Osteoblast (primary cell): ENCODE measurements around the gene AP3B2. TPM values are rescaled to one million over a fixed set of nuclear protein-coding genes. Genes with fewer than 3 reads are reported as not detected.

Experiments used
- DNase-seq: peaks from one replicate; pipeline ENCODE4 v3.0.0; 2011; ENCODE audit warnings: low spot score, mixed read lengths; ENCODE audit not compliant: insufficient read length; ENCODE audit errors: missing footprints
- H2AFZ ChIP-seq: 2 replicates; pipeline ENCODE4 v1.6.0; 2011; ENCODE audit warnings: mild to moderate bottlenecking, low read length
- H3K27ac ChIP-seq: 2 replicates; pipeline ENCODE4 v1.5.1; 2011; ENCODE audit warnings: mild to moderate bottlenecking, low read depth, low read length, moderate library complexity
- H3K27me3 ChIP-seq: 2 replicates; pipeline ENCODE4 v1.6.0; 2012; ENCODE audit warnings: mild to moderate bottlenecking, control low read depth, inconsistent platforms, low read length, moderate library complexity; ENCODE audit not compliant: insufficient read depth
- H3K36me3 ChIP-seq: 2 replicates; pipeline ENCODE4 v1.5.1; 2011; ENCODE audit warnings: mild to moderate bottlenecking, low read length, control low read depth, moderate library complexity; ENCODE audit not compliant: insufficient read depth
- H3K4me1 ChIP-seq: 2 replicates; pipeline ENCODE4 v1.5.1; 2011; ENCODE audit warnings: mild to moderate bottlenecking, low read length, control low read depth, moderate library complexity; ENCODE audit not compliant: insufficient read depth
- H3K4me2 ChIP-seq: 2 replicates; pipeline ENCODE4 v1.6.0; 2011; ENCODE audit warnings: mild to moderate bottlenecking, low read length; ENCODE audit not compliant: insufficient read depth
- H3K4me3 ChIP-seq: fragments of 200-600 bp; sonication (generic); 3 replicates; pipeline ENCODE4 v1.5.1; 2012; ENCODE audit warnings: mild to moderate bottlenecking, low read length, inconsistent platforms; ENCODE audit not compliant: insufficient read depth
- H3K79me2 ChIP-seq: 2 replicates; pipeline ENCODE4 v1.6.0; 2012; ENCODE audit warnings: mild to moderate bottlenecking, low read length, control low read depth, inconsistent platforms; ENCODE audit not compliant: insufficient read depth
- H3K9me3 ChIP-seq: 2 replicates; pipeline ENCODE4 v1.5.1; 2011; ENCODE audit warnings: low read depth, low read length, control low read depth
- H4K20me1 ChIP-seq: 2 replicates; pipeline ENCODE4 v1.6.0; 2012; ENCODE audit warnings: mild to moderate bottlenecking, low read length, control low read depth; ENCODE audit not compliant: insufficient read depth
- CTCF ChIP-seq: IDR thresholded peaks from 2 replicates; pipeline ENCODE4 v1.5.1; 2011; ENCODE audit warnings: mild to moderate bottlenecking, low read depth, low read length, moderate library complexity; ENCODE audit errors: extremely low read depth
- total RNA-seq: library from RNA; depleted of rRNA; stranded (reverse); fragments of >200 nt; gene quantifications from 2 replicates; pipeline ENCODE4 v1.2.3, GENCODE V29; 2012

AP3B2 gene
- total RNA-seq, 1 donor: 0.36 TPM

GRCh38 chr15:82666606-82667005 lies 43.1 kb downstream of the AP3B2 start:
- Histone ChIP-seq H3K4me1 (no peaks in the 10 kb centered on the region), H2AFZ (no peak overlapping the region), H3K27ac (no peak overlapping the region), H3K79me2 (no peaks in the 10 kb centered on the region), H3K36me3 (no peaks in the 10 kb centered on the region), H3K27me3 (no peaks in the 10 kb centered on the region), H4K20me1 (peaks cover 4% of the 10 kb centered on the region), H3K4me2 (no peak overlapping the region), H3K9me3 (no peaks in the 10 kb centered on the region), H3K4me3 (no peak overlapping the region)
- TF ChIP-seq CTCF: no peak
- no peak for DNase-seq

DNA sequence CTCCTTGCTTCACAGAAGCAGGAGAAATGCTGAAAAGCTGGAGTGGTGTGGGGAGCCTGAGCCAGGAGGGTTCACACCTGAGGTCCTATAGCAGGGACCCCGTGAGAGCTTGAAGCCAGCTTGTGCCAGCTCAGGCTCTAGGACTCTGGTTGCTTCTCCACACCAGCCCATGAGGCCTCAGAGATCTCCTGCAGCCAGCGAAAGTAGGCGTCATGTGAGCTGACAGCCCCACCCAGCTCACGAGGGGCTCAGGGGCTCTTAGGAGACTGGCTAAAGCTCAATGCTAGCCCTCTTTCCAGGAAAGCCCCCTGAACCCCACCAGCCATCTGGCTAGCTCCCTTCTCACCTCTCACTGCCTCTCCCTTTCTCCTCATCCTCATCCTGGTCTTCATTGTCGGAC lies 45.7 kb downstream of the AP3B2 start:
- Histone ChIP-seq H4K20me1 (peaks cover 4% of the 10 kb centered on the region), H2AFZ (no peak overlapping the region), H3K36me3 (no peaks in the 10 kb centered on the region), H3K79me2 (no peaks in the 10 kb centered on the region), H3K4me2 (no peak overlapping the region), H3K27me3 (no peaks in the 10 kb centered on the region), H3K27ac (no peak overlapping the region), H3K4me3 (no peak overlapping the region), H3K9me3 (no peaks in the 10 kb centered on the region), H3K4me1 (no peaks in the 10 kb centered on the region)
- TF ChIP-seq CTCF: no peak
- DNase-seq: peak; percentile 9

DNA sequence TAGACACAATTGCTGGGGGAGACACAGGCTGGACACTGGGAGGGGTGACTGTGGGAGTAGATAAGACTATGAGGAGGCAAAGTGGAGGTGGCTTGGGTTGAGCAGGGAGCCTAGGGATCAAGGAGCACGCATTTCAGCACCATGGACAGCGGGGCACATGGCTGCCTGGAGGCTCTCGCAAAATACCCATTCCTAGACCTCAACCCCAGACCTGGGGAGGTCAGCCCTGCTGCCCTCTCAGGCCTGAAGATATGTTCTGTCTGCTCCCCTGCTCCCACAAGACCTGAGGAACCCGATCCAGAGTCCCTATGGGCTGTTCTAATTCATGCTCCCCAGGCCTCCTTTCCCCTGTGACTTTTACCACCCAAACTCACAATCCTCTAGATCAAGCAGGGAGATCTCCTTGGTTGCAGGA lies 46.5 kb downstream of the AP3B2 start:
- H3K9me3 ChIP-seq: no peaks in the 10 kb centered on the region
- no peaks in the 10 kb centered on the region for H3K27me3 ChIP-seq
- H2AFZ ChIP-seq: no peak overlapping the region
- H3K4me1 ChIP-seq: no peaks in the 10 kb centered on the region
- H4K20me1 ChIP-seq: peaks cover 4% of the 10 kb centered on the region
- H3K4me2 ChIP-seq: no peak overlapping the region
- H3K27ac ChIP-seq: no peak overlapping the region
- no peak for TF ChIP-seq CTCF
- H3K79me2 ChIP-seq: no peaks in the 10 kb centered on the region
- H3K36me3 ChIP-seq: no peaks in the 10 kb centered on the region
- DNase-seq: peak; percentile 83
- no peak overlapping the region for H3K4me3 ChIP-seq

DNA sequence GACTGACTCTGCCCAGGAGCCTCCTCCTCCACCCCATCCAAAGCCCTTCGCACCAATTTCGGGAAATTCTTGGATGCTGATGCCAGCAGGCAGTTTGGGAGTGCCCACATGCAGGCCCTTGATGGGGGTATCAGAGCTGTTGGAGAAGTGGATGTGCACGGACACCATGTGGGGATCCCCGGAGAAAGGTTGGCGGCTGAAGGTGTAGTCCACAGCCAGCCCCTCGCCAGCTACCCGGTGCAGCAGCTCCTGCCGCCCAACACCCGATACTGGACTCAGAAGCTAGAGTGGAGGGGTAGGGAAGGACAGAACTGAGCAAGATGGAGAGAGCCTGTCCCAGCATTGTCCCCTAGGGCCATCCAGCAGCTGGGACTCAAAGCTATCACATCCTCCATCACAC lies 47.0 kb downstream of the AP3B2 start:
- no peak for TF ChIP-seq CTCF
- H3K79me2 ChIP-seq: no peaks in the 10 kb centered on the region
- no peak overlapping the region for H2AFZ ChIP-seq
- no peak overlapping the region for H3K4me2 ChIP-seq
- DNase-seq: peak; percentile 17
- no peak overlapping the region for H3K4me3 ChIP-seq
- H3K27me3 ChIP-seq: no peaks in the 10 kb centered on the region
- peaks cover 4% of the 10 kb centered on the region for H4K20me1 ChIP-seq
- H3K27ac ChIP-seq: no peak overlapping the region
- no peaks in the 10 kb centered on the region for H3K9me3 ChIP-seq
- H3K36me3 ChIP-seq: no peaks in the 10 kb centered on the region
- H3K4me1 ChIP-seq: no peaks in the 10 kb centered on the region
